Measurements from ENCODE around the gene SLC25A28.

Gene SLC25A28

GRCh38 chr10:99583687-99584086 is 36.6 kb downstream of the SLC25A28 start:
- DNase-seq (ENCODE audit: low read depth) = no peak
- TF ChIP-seq CTCF (IDR thresholded peaks at IDR 0.05; ENCODE audit: insufficient read depth, low read depth, low read length, missing control alignments) = no peak
- no peak overlapping the region for H3K4me3 ChIP-seq (ENCODE audit: low read depth, low read length)

GRCh38 chr10:99582255-99582770 is 37.9 kb downstream of the SLC25A28 start:
- DNase-seq (ENCODE audit: low read depth) = no peak
- no peak for TF ChIP-seq CTCF (IDR thresholded peaks at IDR 0.05; ENCODE audit: insufficient read depth, low read depth, low read length, missing control alignments)

GRCh38 chr10:99579971-99580370 is 40.3 kb downstream of the SLC25A28 start:
- TF ChIP-seq CTCF (IDR thresholded peaks at IDR 0.05; ENCODE audit: insufficient read depth, low read depth, low read length, missing control alignments) = no peak
- H3K4me3 ChIP-seq (ENCODE audit: low read depth, low read length) = no peak overlapping the region
- no peak for DNase-seq (ENCODE audit: low read depth)

More at GRCh38 chr10:99582255-99582770, 37.9 kb downstream of the SLC25A28 start:
- no peak overlapping the region for H3K4me3 ChIP-seq (ENCODE audit: low read depth, low read length)

GRCh38 chr10:99573790-99574189 is 46.4 kb downstream of the SLC25A28 start:
- DNase-seq (ENCODE audit: low read depth) = no peak
- no peak for TF ChIP-seq CTCF (IDR thresholded peaks at IDR 0.05; ENCODE audit: insufficient read depth, low read depth, low read length, missing control alignments)
- H3K4me3 ChIP-seq (ENCODE audit: low read depth, low read length) = no peak overlapping the region

- no peak for DNase-seq (ENCODE audit: low read depth)
- H3K4me3 ChIP-seq (ENCODE audit: low read depth, low read length) = no peak overlapping the region
- TF ChIP-seq CTCF (IDR thresholded peaks at IDR 0.05; ENCODE audit: insufficient read depth, low read depth, low read length, missing control alignments) = no peak
Observed at GRCh38 chr10:99571816-99572215, 48.4 kb downstream of the SLC25A28 start.

- DNase-seq (ENCODE audit: low read depth) = no peak
- no peak overlapping the region for H3K4me3 ChIP-seq (ENCODE audit: low read depth, low read length)
- TF ChIP-seq CTCF (IDR thresholded peaks at IDR 0.05; ENCODE audit: insufficient read depth, low read depth, low read length, missing control alignments) = no peak
Observed at GRCh38 chr10:99569961-99570360, 50.3 kb downstream of the SLC25A28 start.

- TF ChIP-seq CTCF (IDR thresholded peaks at IDR 0.05; ENCODE audit: insufficient read depth, low read depth, low read length, missing control alignments) = no peak
- H3K4me3 ChIP-seq (ENCODE audit: low read depth, low read length) = no peak overlapping the region
- DNase-seq (ENCODE audit: low read depth) = no peak
Observed at GRCh38 chr10:99569253-99569939, 50.8 kb downstream of the SLC25A28 start.

All from GM12865 (cell line).